Measurements from ENCODE around the gene GDPD2. TPM values are rescaled to one million over a fixed set of nuclear protein-coding genes. Genes with fewer than 3 reads are reported as not detected.

The GDPD2 gene
- total and polyA plus RNA-seq, 2 of the 13 experiments (the other 11 are each of a cell fraction or from before 2014, with no cell fraction given): 0.04 to 0.08 TPM

GRCh38 chrX:70446380-70447350 lies 23.6 kb downstream of the GDPD2 start:
- Histone ChIP-seq H3K36me3 (replicated peaks in 1 of 2; ENCODE audit: control insufficient read depth in 1 of 2, insufficient read depth in 2 of 2, low read length in 2 of 2) (no peaks in the 10 kb centered on the region), H3K79me2 (ENCODE audit: insufficient read depth, low read length) (no peaks in the 10 kb centered on the region), H3K9me3 (ENCODE audit: low read length) (no peaks in the 10 kb centered on the region), H2AFZ (ENCODE audit: low read length) (no peak overlapping the region), H3K4me1 (ENCODE audit: insufficient read depth, low read length) (no peaks in the 10 kb centered on the region), H3K9ac (ENCODE audit: insufficient read depth, low read depth, low read length) (no peak overlapping the region), H3K4me3 (replicated peaks in 1 of 3; ENCODE audit: insufficient read depth in 1 of 3, low read depth in 2 of 3, low read length in 3 of 3) (no peak overlapping the region), H4K20me1 (ENCODE audit: insufficient read depth, low read length) (no peaks in the 10 kb centered on the region), H3K27ac (ENCODE audit: extremely low read length, insufficient read depth, low read length) (no peak overlapping the region), H3K4me2 (ENCODE audit: low read depth, low read length) (no peak overlapping the region), H3K27me3 (ENCODE audit: control insufficient read depth in 1 of 2, insufficient read depth in 2 of 2, low read length in 2 of 2) (peaks cover 4 to 17% of the 10 kb centered on the region in 2 experiments)
- BruUV-seq (replicated peaks): no TSS peak
- WGBS (ENCODE audit: low lambda C conversion rate): 0% methylated on average over 3 of the region's 16 CpGs
- CTCF ChIA-PET (ENCODE audit: low intra/inter-chr PET ratio, low total read pairs): no interaction called here
- ATAC-seq (no peak), DNase-seq (ENCODE audit: low spot score) (no peak), FAIRE-seq (no peak)
- POLR2A ChIA-PET: no interaction called here
- in situ Hi-C loops (cut with HindIII; ENCODE audit: extremely low pct_ligation_motif_present, low pct_unique_long_range_greater_than_20kb) (no loop called here), intact Hi-C loops (cut with micrococcal nuclease; ENCODE audit: unreplicated experiment) (no loop called here)
- TF ChIP-seq ZBTB38 (CRISPR knock-in tag; IDR thresholded peaks at IDR 0.05) (no peak), DPF2 (CRISPR knock-in tag; IDR thresholded peaks at IDR 0.05; ENCODE audit: borderline replicate concordance, low read depth) (no peak), MAZ (IDR thresholded peaks at IDR 0.05; ENCODE audit: borderline replicate concordance, low read depth, low read length) (no peak), MAZ (CRISPR knock-in tag; IDR thresholded peaks at IDR 0.05; ENCODE audit: low read depth) (no peak), ZNF264 (CRISPR knock-in tag; IDR thresholded peaks at IDR 0.05) (no peak), ZNF343 (CRISPR knock-in tag; IDR thresholded peaks at IDR 0.05) (no peak), HNF4G (IDR thresholded peaks at IDR 0.05; ENCODE audit: borderline replicate concordance, low read depth, low read length) (no peak), HNF4G (CRISPR knock-in tag; IDR thresholded peaks at IDR 0.05; ENCODE audit: borderline replicate concordance, low read depth) (no peak), TRIM24 (CRISPR knock-in tag; IDR thresholded peaks at IDR 0.05) (no peak), SMAD9 (CRISPR knock-in tag; IDR thresholded peaks at IDR 0.05) (no peak), ZBTB33 (CRISPR knock-in tag; IDR thresholded peaks at IDR 0.05) (no peak)

All from HepG2 (cell line).